GM23248 (cell line): ENCODE measurements around the gene CLDN17.

Source experiments
- EZH2 ChIP-seq: fragments of 200-600 bp; sonication (generic); IDR thresholded peaks from 2 replicates; pipeline ENCODE4 v1.6.1; 2018; ENCODE audit warnings: antibody characterized with exemption, mild to moderate bottlenecking; ENCODE audit not compliant: insufficient read depth, poor library complexity, severe bottlenecking
- EZH2phosphoT487 ChIP-seq: fragments of 200-600 bp; sonication (generic); IDR thresholded peaks from 2 replicates; pipeline ENCODE4 v1.6.1; 2018; ENCODE audit warnings: antibody characterized with exemption, moderate library complexity, mild to moderate bottlenecking, low read depth; ENCODE audit not compliant: insufficient read depth

- TF ChIP-seq EZH2 (no peak), EZH2phosphoT487 (no peak)
Measured at GRCh38 chr21:30148906-30149305, 17.7 kb downstream of the CLDN17 start.
